ENCODE measurements around the gene CLK4. TPM values are rescaled to one million over a fixed set of nuclear protein-coding genes. Genes with fewer than 3 reads are reported as not detected.

CLK4 gene
- total RNA-seq (10 to 100 TPM; 35.1 to 95.9 (median 54.8) TPM), polyA plus RNA-seq (10 to 100 TPM; 30.2 to 53.3 (median 44.4) TPM)
- long read RNA-seq, donor 1, partial matches to known transcripts: 6 of 15 reads
- long read RNA-seq, donor 1, other reads (novel, unspliced or antisense): 0 of 15 reads
- long read RNA-seq, donor 2, transcript CLK4-201 (13 exons, 2,568 nt): major isoform, 5 of 8 reads
- long read RNA-seq, donor 2, partial matches to known transcripts: 0 of 8 reads
- long read RNA-seq, donor 2, other reads (novel, unspliced or antisense): 0 of 8 reads

GRCh38 chr5:178626484-178627258 lies at the start of gene CLK4:
CLK4 (minus strand) TSS chr5:178627050; CDS start chr5:178623416, 3,634 bp downstream.
- peaks cover 0 to 18% (median 13%) of the 10 kb centered on the region in 6 donors for H3K36me3 ChIP-seq
- H3K9me3 ChIP-seq: no peaks in the 10 kb centered on the region
- WGBS, 5 donors: 0 to 1% (median 0%) methylated on average over 55 to 79 of the region's 79 CpGs
- peak within 1 kb of the TSS; percentile 93 to 100 (median 98) for H3K27ac ChIP-seq
- H3K4me1 ChIP-seq: peaks cover 27 to 58% (median 42%) of the 10 kb centered on the region in 6 donors
- DNase-seq: peak; percentile 100
- peak in 2 of 11 experiments; percentile 26 to 28 for TF ChIP-seq CTCF (IDR thresholded peaks at IDR 0.05 in 8 of 11, conservative IDR thresholded peaks at IDR 0.05 in 3 of 11)
- TF ChIP-seq POLR2A (IDR thresholded peaks at IDR 0.05): peak in 1 of 3 donors; percentile 54
- TF ChIP-seq POLR2AphosphoS5 (IDR thresholded peaks at IDR 0.05): peak; percentile 91 to 97 (median 96)
- H3K27me3 ChIP-seq (replicated peaks in 1 of 7): no peaks in the 10 kb centered on the region
- H3K4me3 ChIP-seq: peak within 1 kb of the TSS; percentile 71 to 91 (median 79)
- intact Hi-C loops (cut with DNase I; ENCODE audit: low total_unique reads): no loop called here

GRCh38 chr5:178675922-178676321 lies 49.1 kb upstream of the CLK4 start:
- Histone ChIP-seq H3K9me3 (no peaks in the 10 kb centered on the region), H3K4me3 (no peak overlapping the region), H3K4me1 (peaks cover 0 to 6% (median 0%) of the 10 kb centered on the region in 6 donors), H3K27me3 (replicated peaks in 1 of 7) (peaks cover 0 to 9% (median 0%) of the 10 kb centered on the region in 7 donors), H3K27ac (no peak overlapping the region), H3K36me3 (no peaks in the 10 kb centered on the region)
- TF ChIP-seq CTCF (IDR thresholded peaks at IDR 0.05 in 8 of 11, conservative IDR thresholded peaks at IDR 0.05 in 3 of 11) (no peak), POLR2AphosphoS5 (IDR thresholded peaks at IDR 0.05) (no peak), POLR2A (IDR thresholded peaks at IDR 0.05) (no peak)
- DNase-seq: no peak
- intact Hi-C loops (cut with DNase I; ENCODE audit: low total_unique reads): no loop called here
- WGBS, 5 donors: 88 to 97% (median 94%) methylated on average over 3 of the region's 3 CpGs

- Histone ChIP-seq H3K4me1 (peaks cover 0 to 6% (median 0%) of the 10 kb centered on the region in 6 donors), H3K27me3 (replicated peaks in 1 of 7) (peaks cover 0 to 3% (median 0%) of the 10 kb centered on the region in 7 donors), H3K9me3 (no peaks in the 10 kb centered on the region), H3K27ac (no peak overlapping the region), H3K36me3 (no peaks in the 10 kb centered on the region), H3K4me3 (no peak overlapping the region)
- intact Hi-C loops (cut with DNase I; ENCODE audit: low total_unique reads): no loop called here
- no peak for TF ChIP-seq POLR2AphosphoS5 (IDR thresholded peaks at IDR 0.05)
- DNase-seq: no peak
Observed at GRCh38 chr5:178674334-178674733, 47.5 kb upstream of the CLK4 start.

GRCh38 chr5:178673801-178674295 lies 47.0 kb upstream of the CLK4 start:
- intact Hi-C loops (cut with DNase I; ENCODE audit: low total_unique reads): no loop called here
- no peak overlapping the region for H3K4me3 ChIP-seq
- DNase-seq: no peak
- H3K9me3 ChIP-seq: no peaks in the 10 kb centered on the region
- no peaks in the 10 kb centered on the region for H3K36me3 ChIP-seq
- 73 to 83% (median 79%) methylated on average over 10 of the region's 10 CpGs for WGBS, 5 donors
- no peak overlapping the region for H3K27ac ChIP-seq
- peaks cover 0 to 6% (median 0%) of the 10 kb centered on the region in 6 donors for H3K4me1 ChIP-seq
- no peaks in the 10 kb centered on the region for H3K27me3 ChIP-seq (replicated peaks in 1 of 7)
- no peak for TF ChIP-seq POLR2A (IDR thresholded peaks at IDR 0.05)
- TF ChIP-seq POLR2AphosphoS5 (IDR thresholded peaks at IDR 0.05): no peak
- TF ChIP-seq CTCF (IDR thresholded peaks at IDR 0.05 in 8 of 11, conservative IDR thresholded peaks at IDR 0.05 in 3 of 11): no peak
